Measurements from ENCODE around the gene ADCY5. TPM values are rescaled to one million over a fixed set of nuclear protein-coding genes. Genes with fewer than 3 reads are reported as not detected.
"Not testable (repeated sequence)": the region's sequence is repeated elsewhere in the genome, so short reads cannot be mapped to it uniquely, and the experiment has no call there.

The ADCY5 gene
- 0.20 TPM in 1 of 2 replicates, not detected in the other for total RNA-seq (2014; rRNA removed; shearing (Covaris generic))
- not detected in 2 replicates for polyA plus RNA-seq (2014; cell fraction: nucleus; rRNA removed)

- no peak for DNase-seq (ENCODE audit: extremely low read depth, low read depth)
Observed at GRCh38 chr3:123448536-123449101, at the start of gene ADCY5. Gene ADCY5 (minus strand): TSS chr3:123449090. CDS start chr3:123448545, 545 bp downstream.

DNA sequence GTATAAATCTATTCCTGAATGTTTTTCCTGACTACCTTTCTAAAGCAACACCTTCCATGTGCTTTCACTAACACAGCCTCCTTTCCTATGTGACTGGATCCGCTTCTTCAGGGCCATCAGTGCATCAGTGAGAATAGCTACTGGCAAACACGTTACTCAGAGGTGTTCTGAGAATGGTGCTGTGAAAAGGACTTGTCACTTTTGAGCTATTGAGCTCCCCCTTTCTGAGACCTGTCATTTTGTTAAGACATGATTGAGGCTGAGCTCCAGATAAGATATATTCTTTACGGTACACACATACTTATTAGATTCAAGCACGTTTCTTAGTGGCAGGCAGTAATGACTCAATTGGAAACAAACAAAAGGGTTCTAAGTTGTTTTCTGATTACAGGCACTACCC lies 45.0 kb upstream of the ADCY5 start:
- no peak for DNase-seq (ENCODE audit: extremely low read depth, low read depth)

DNA sequence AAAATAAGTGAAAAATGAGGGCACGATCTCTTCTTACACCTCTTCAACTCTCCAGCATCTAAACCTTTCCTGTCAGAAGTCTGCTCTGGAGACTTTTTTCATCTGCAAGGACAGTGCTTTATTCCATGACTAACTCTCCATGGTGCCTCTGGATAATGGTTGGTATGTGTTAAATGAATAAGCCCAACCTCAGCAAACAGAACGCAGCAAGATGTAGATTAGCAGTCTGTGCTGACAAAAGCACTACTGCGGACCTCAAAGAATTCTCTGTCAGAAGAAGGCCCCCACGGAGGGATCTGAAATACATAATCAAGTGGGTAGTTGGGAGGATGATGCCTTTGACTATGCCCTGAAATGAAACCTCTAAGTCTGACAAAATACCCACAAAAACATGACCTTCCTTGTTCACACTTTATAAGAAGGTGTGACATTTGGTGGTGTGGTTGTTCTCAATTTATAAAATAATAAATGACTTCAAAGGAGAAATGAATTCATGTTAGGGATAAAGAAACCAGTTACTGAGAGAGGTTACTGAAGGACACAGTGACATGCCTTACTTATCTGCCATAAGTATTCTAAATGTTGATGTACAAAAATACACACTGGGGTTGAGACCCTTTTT lies 43.2 kb upstream of the ADCY5 start:
- no peak for DNase-seq (ENCODE audit: extremely low read depth, low read depth)

DNA sequence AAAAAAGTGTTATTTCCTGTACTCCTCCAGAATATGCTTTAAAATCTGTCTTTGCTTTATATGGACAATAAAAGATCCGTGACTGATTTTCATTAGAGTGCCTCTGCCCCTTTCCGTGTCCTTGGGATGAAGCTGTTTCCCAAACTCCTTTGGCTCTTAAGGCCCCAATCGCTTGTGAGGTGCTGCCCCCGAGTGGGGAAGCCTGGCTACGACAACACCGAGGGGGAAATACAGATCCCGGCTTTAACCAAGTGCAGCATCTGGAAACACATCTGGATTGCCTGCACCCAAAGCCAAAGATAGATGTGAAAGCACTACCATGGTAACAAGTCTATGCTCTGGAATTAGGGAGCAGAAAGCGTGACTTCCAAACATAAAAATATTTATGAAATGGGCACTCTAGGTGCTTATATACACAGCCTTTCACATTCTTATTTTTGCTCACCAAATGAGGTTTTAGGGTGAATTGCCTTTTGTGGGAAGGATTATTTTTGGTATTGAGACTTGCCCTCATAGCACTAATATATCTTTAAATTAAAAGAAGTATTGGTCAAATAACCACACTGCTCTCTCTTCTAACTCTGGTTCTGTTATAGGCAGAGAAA lies 40.6 kb upstream of the ADCY5 start:
- peak; percentile 43 for DNase-seq (ENCODE audit: extremely low read depth, low read depth)

DNA sequence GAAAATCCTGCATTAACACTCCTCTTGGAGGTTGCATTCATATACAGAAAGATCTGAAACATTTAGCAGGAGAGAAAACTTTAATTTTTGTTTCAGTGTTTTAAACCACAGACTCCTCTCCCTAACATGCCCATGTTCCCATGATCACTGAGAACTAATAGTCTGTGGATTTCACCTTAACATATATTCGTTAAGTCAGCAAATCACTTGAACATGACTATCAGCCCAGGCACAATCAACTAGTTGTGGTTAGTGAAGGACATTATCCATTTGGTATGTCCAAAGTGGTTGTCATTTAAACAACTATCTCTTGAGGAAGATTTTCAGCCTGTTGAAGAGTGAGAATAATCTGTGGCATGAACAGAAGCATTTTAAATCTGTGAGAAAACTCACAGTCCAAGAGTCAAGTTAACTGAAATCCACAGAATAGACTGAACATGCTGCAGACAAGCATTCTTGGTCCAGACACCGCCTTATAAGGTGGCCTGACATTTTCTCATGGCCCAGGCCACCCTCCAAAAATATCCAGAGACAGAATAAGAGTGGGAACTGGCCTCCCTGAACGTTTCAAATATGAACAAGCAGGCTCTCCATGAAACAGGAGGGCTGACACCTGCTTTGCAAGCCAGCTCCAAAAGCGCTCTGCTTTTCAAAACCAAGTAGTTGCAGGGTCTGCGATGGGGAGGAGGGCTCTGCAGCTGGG lies 39.9 kb upstream of the ADCY5 start:
- DNase-seq (ENCODE audit: extremely low read depth, low read depth), result no peak

GRCh38 chr3:123487063-123487462 lies 38.2 kb upstream of the ADCY5 start:
- not testable (repeated sequence) for DNase-seq (ENCODE audit: extremely low read depth, low read depth)

- DNase-seq (ENCODE audit: extremely low read depth, low read depth), result no peak
Observed at GRCh38 chr3:123486460-123486859, 37.6 kb upstream of the ADCY5 start.

GRCh38 chr3:123485551-123485950 lies 36.7 kb upstream of the ADCY5 start:
- DNase-seq (ENCODE audit: extremely low read depth, low read depth), result no peak

- DNase-seq (ENCODE audit: extremely low read depth, low read depth), result no peak
Observed at GRCh38 chr3:123483146-123483545, 34.3 kb upstream of the ADCY5 start.

DNA sequence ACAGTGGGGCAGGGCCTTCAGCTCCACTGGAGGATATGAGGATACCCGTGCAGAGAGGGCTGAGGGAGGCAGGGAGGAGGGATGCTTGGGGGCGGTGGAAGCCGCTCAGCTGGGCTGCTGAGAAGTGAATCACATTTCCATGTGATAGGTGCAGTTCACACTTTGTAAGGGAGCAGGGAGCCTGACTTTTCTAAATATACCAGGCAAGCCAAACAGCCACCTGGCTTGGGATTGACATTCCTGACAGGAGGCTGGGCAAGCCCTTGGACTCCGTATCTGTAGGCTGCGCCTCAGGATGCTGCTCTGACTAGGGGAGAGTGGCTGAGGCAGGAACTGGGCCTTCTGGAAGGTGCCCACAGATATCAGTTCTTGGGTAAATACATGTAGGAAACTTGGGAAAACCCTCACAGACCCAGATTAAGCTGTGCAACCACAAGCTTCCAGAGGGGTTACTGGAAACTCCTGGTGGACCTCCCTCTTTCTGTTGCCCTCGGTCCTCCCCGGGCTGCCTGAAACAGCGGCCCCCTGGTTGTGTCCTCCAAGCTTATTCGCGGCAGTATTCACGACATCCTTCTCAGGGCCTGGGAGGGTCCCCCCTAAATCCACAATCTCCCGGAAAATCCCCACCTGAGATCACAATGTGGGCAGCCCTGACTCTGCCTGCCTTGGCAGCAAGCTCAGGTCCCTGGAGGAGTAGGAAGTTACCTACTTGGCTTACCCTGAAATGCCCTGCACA lies 33.0 kb upstream of the ADCY5 start:
- DNase-seq (ENCODE audit: extremely low read depth, low read depth), result no peak

- no peak for DNase-seq (ENCODE audit: extremely low read depth, low read depth)
Observed at GRCh38 chr3:123481071-123481470, 32.2 kb upstream of the ADCY5 start.

DNA sequence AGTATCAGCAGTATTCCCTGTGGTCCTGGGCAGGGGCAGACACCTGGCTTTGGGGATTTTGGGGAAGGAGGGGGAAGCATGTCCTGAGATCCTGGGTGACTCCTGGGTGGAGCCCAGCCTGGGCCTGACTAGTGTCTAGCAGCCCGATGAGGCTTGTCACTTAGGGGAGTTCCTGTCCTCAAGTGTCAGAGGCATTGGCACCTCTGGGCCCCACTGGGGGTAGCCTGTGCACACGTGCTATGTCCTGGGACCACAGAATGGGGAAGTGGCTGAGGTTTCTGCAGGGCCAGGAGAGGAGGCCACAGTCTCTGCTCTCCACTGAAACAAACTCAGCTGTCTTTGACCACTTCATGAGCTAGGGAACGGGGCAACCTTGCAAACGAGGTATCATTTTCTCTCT lies 31.5 kb upstream of the ADCY5 start:
- DNase-seq (ENCODE audit: extremely low read depth, low read depth), result no peak

GRCh38 chr3:123479891-123480290 lies 31.0 kb upstream of the ADCY5 start:
- no peak for DNase-seq (ENCODE audit: extremely low read depth, low read depth)

GRCh38 chr3:123478314-123478713 lies 29.4 kb upstream of the ADCY5 start:
- no peak for DNase-seq (ENCODE audit: extremely low read depth, low read depth)

GRCh38 chr3:123476967-123477750 lies 28.3 kb upstream of the ADCY5 start:
- DNase-seq (ENCODE audit: extremely low read depth, low read depth), result no peak

- DNase-seq (ENCODE audit: extremely low read depth, low read depth), result no peak
Observed at GRCh38 chr3:123475786-123476185, 26.9 kb upstream of the ADCY5 start.

DNA sequence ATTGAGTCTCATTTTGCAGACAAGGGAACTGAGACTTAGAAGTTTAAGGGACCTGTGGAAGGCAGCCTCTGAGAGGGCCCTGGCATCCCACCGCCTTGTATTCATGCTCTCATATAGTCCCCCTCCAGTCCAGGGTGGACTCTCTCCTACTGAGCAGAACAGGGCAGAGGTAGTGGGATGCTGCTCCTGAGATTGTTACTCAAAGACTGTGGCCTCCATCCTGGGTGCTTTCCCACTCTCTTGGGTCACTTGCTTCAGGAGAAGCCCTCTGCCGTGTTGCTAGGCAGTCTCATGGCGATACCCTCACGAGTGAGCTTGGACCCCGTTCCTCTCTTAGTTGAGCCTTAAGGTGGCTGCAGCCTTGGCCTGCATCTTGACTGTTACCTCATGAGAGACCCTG lies 22.2 kb upstream of the ADCY5 start:
- DNase-seq (ENCODE audit: extremely low read depth, low read depth), result no peak

- DNase-seq (ENCODE audit: extremely low read depth, low read depth), result no peak
Observed at GRCh38 chr3:123469323-123469995, 20.6 kb upstream of the ADCY5 start.

- no peak for DNase-seq (ENCODE audit: extremely low read depth, low read depth)
Observed at GRCh38 chr3:123467046-123467445, 18.2 kb upstream of the ADCY5 start.

DNA sequence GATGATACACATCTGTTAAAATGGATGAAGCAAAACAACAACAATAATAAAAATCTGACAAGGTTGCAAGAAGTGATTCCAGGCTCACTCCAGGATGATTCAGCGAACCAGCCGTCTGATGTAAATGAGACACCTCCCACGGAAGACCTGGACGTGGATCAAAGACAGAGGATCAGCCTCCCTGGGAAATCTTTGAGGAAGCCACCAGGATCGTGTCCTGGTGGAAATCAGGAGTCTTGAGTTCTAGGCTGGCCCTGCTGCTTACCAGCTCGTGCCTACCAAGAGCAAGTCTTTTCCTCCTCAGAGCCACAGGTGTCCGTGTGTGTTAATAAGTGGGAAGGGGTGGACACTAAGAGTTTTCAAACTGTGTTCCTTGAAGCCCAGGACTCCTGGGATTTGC lies 15.3 kb upstream of the ADCY5 start:
- no peak for DNase-seq (ENCODE audit: extremely low read depth, low read depth)

Measured in NCI-H460 (cell line).